Parietal lobe (tissue), 1 donor: ENCODE data around the gene EPDR1. TPM values are rescaled to one million over a fixed set of nuclear protein-coding genes. Genes with fewer than 3 reads are reported as not detected.

ENCODE experiments used
- total RNA-seq: library from RNA; depleted of rRNA; stranded (reverse); fragments of >200 nt; gene quantifications from one replicate; pipeline ENCODE4 v1.2.3, GENCODE V29; 2014

EPDR1 gene
- 13.8 TPM for total RNA-seq

DNA sequence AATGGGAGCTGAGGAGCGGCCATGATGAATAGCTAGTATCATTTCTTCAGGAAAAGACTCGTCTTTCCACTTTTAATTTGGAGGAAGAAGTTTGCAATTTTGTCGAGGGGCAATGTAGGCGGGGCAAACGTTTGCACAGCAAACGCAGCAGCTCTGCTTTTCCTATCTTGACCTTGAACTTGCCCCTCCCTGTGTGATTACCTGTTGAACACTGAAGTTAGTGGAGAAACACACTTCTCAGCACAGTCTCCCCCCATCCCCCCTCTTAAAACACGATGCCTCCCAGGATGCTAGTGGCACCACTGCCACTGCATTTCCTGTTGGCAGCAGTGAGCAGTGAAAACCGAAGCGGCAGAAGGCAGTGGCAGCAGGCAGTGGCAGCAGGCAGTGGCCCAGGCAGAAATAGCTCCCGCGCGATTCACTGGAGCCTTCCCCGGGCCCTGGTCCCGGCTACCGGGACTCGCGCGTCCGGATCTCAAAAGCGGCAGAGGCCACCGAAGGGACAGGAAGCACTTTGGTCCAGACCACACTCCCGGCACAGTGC, at the start of gene EPDR1:
Gene EPDR1 (plus strand): TSS at position 336 of the 544 bp plus-strand sequence. CDS start 300 bp downstream, outside the sequence.

DNA sequence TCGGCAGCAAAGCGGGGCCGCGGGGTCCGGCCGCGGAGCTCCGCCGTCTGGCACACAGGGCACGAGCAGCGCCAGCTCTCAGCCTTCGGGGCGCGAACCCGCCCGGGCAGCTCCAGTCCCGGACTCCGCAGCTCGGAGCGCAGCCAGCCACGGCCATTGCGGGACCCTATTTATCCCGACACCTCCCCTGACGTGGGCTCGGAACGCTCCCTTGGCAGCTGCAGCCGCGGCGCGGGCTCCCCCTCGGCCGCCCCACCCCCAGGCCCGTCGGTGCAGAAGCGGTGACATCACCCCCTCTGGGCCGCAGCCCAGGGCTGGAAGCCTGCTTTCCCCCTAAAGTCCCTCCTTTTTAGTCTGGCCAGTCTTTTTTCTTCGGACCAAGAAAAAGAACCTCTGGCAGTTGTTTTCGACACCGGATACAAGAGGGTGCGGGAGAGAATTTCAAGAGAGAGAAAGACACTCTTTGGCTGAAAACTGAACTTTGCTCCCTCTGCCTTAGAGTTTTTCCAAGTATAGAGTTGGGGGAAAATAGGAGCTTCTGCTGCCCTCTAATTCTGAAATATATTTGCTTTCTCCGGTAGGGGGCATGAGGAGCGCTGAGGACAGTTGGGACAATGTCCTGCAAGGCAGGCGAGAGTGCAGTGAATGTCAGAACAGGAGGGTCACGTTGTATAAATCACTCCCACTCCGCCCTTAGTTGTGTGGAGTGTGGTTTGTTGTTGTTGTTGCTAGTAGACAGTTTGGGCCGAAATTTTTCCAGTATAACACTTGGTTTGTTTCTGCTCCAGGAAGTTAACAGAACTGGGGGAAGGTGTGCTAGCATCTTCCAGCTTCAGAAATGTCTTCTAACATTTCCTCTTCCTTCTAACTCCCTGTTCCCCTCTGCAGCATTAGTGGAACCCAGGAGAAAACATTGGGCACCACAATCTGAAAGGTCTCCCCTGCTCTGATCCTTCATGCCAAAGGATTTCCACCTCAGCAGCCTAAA, 3.5 kb upstream of the EPDR1 start, which contains the start of gene SFRP4:
Gene SFRP4 (minus strand): TSS at position 145 of the 988 bp plus-strand sequence. CDS start 280 bp downstream, outside the sequence.

Other genes starting within 250 kb of the EPDR1 start
- not detected for gene GPR141, start 236.9 kb upstream of the EPDR1 start, total RNA-seq
- gene NME8, start 72.0 kb upstream of the EPDR1 start, total RNA-seq = not detected
- 1.6 TPM for gene SFRP4, start 3.8 kb upstream of the EPDR1 start, total RNA-seq